GM19452 (cell line): Measurements from ENCODE around the gene CDC25A.

Experiments
- ATAC-seq: cut with Tn5 transposase; IDR thresholded peaks from one replicate; pipeline ENCODE4 v1.9.1; 2021; ENCODE audit not compliant: unreplicated experiment

The CDC25A gene

DNA sequence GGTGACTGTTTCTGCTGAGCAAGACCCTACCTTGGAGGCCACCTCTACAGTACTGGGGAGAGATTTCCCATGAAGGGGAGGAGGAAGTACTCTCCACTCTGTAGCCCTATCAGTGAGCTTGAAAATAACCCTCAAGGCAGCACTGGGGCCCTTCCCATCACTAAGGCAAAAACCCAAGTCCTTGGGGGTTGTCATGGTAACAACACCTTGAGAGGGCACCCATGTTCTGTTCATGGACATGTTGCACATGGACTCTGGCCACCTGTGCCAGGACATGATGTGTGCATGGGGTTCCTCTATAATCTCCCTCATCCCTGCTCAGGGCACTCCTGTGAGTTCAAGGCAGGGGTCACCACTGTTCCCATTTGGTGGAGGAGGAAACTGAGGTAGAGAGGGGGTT is 10.9 kb upstream of the CDC25A start:
- ATAC-seq, result no peak

GRCh38 chr3:48196611-48197010 is 8.4 kb upstream of the CDC25A start:
- ATAC-seq, result no peak

GRCh38 chr3:48194446-48195071 is 6.3 kb upstream of the CDC25A start:
- ATAC-seq, result no peak

- ATAC-seq, result no peak
These were observed 2.7 kb upstream of the CDC25A start for GRCh38 chr3:48190911-48191310.

- ATAC-seq, result no peak
These were observed 1.1 kb upstream of the CDC25A start for GRCh38 chr3:48189321-48189720.

DNA sequence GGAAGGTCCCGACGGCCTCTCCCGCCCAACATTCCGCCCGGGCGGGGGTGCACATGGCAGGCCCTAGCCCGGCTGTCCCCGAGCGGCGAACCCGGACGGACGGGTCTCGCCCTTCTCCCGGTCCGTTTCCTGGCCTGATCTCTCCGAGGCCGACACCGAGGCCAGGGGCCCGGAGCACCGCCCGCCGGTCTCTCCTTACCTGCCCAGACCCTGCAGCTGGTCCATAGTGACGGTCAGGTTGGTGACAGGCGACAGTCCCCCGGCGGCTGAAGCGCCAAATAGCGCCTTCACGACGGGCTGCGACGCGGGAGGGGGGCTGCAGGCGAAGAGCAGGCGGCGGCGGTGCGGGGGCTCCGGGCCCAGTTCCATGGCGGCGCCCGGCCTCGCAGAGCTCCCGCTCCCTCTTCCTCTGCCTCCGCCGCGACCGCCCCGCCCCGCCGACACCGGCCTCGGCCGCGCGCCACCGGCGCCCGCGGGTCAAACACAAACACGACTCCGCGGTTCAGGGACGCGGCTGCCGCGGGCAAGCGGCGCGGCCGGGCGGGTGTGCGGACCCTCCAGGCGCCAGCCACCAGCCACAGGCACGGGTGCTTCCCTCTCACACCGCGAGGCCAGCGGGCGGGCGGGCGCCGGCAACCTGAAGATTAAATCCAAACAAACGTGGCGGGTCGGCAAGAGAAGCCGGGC is 495 bp downstream of the CDC25A start:
- peak; percentile 21 for ATAC-seq

GRCh38 chr3:48187301-48187578 is 977 bp downstream of the CDC25A start:
- no peak for ATAC-seq

DNA sequence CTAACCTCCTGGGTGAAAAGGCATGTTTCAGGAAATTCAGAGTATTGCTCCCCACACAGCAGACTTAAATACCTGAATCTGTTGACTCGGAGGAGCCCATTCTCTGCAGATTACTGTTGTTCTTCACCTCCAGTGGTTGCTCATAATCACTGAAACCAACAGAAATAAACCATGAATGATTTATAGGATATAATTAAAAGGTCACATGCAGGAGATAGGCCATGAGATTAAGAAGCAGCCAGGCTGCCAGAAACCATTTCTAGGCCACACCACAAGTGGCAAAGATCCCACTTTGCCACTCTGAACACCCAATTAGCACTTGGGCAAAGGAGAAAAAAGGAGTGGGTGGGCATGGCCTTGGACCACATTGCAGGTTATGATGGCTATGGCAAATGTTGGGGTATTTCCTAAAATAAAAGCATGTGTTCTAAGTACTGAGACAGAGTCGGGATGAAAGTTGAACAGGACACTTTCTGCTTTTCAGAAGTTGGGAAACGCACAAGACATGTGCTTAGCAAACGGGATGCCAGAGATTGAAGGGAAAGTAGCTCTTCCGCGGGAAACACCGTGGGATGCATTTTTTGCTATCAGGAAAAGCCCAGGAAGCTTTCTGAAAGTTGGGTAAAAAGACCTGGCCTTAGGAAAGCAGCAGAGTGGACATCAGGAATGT is 1.5 kb downstream of the CDC25A start:
- no peak for ATAC-seq

DNA sequence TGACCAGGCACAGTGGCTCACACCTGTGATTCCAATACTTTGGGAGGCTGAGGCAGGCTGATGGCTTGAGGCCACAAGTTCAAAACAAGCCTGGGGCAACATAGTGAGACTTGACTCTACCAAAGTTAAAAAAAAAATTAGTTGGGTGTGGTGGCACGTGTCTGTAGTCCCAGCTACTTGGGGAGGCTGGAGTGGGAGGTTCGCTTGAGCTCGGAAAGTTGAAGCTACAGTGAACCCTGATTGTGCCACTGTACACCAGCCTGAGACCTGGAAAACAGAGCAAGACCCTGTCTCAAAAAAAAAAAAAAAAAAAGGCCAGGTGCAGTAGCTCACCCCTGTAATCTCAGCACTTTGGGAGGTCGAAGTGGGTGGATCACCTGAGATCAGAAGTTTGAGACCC is 3.1 kb downstream of the CDC25A start:
- no peak for ATAC-seq

- ATAC-seq, result no peak
These were observed 3.9 kb downstream of the CDC25A start for GRCh38 chr3:48184299-48184698.

DNA sequence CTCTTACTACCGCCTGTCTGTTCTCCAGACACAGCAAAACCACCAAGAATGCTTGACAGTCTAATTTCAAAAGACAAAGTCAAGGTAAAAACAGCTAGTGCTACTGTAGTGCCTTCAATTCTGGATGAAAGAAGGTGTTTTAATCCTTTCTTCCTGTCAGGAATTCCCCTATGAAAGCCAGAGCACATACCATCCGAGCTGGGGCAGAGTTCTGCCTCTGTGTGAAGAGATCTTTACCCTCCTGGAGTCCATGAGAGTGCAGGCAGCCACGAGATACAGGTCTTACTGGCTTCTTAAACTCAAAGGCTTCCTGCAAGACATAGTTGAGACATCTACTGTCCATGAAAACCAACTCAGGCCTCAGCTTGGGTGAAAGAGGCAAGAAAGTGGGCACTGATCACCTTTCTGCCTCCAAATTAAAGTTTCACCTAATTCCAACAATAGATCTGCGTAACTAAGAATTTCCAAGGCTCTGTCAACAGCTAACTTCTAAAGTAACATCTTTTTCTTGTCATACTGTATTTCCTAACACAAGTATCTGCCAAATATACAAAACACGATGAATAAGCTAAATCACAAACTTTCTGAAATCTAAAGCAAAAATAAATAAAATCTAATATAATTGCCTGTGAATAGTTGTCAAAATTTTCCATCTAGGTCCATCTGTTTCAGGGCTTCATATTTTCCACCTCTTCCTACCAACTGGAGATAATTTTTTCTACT is 7.5 kb downstream of the CDC25A start:
- ATAC-seq, result no peak

DNA sequence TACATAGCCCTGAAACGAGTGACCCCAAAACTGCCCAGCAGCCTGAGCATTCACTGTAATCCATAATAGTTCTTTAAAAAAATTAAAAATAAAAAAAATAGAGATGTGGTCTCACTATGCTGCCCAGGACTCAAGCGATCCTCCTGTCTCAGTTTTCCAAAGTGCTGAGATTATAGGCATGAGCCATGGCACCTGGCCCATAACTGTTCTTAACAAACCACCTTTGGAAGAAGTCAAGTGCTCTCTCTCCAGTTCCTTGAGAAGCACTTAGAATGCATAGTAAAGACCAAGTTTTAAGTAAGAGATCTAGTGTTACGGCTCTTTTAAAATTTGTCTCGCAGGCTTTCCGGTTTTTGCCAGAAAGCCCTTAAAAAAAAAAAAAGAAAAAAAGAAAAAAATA is 8.2 kb downstream of the CDC25A start:
- no peak for ATAC-seq

- no peak for ATAC-seq
These were observed 10.1 kb downstream of the CDC25A start for GRCh38 chr3:48178072-48178471.

DNA sequence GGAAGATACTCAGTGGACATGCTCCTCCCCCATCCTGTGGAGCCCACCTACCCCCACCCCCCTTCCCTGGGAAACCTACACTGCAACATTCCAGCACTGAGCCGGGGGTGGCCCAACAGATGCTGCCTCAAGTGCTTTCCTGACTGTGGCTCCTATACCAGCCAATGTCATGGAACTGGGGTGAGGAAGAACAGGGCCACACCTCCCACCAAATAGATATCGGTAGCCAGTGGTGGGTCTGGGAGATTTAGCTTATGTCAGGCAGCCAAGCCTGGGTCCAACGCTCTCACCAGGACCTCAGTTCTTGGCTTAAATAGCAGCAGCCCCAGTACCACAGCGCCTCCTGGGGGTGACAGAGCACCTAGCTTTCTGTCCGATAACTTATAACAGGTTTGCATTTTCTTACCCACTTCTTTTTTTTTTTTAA is 30.3 kb downstream of the CDC25A start:
- no peak for ATAC-seq

- no peak for ATAC-seq
These were observed 30.9 kb downstream of the CDC25A start for GRCh38 chr3:48157202-48157840.

- no peak for ATAC-seq
These were observed 32.1 kb downstream of the CDC25A start for GRCh38 chr3:48156163-48156562.

DNA sequence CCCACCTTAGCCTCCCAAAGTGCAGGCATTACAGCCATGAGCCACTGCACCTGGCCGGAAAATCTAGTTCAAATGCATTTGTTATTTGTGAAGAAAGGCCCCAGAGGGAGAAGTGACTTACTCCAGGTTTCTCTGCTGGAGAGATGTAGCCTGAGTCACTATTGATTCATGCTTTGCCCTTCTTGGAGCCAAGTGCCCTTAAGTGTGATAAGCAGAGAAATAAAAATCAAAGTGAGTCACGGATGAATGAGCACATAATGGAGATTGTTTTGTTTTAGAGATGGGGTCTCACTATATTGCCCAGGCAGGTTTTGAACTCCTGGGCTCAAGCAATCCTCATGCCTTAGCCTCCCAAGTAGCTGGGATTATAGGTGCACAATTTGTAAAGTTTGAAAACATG is 33.1 kb downstream of the CDC25A start:
- no peak for ATAC-seq

DNA sequence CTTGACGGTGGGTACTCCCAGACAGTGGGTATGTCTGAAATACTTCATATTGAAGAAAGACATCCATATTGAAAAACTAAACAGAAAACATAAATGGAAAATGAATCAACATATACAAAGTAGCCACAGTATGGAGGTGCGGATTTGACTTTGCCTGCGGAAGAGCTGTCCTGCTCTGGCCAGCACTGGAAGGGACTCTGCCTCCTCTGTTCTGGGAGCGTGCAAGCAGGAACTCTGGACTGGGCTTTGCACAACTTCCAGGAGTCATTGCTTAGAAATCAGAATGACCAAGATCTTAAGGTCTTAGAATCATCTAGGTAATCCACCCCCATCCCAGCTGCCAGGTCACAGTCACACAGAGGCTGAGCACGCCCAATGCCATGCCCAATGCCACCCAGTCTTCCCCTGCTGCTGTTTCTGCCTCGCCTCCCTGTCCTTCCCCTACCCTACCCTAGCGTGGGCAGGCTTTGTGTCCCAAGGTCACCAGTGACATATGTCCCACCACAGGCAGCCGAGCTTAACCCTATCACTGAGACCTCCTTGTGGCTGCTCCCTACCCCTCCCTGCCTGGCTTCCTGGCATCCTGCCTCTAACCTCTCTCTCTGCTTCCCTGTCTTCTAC is 36.3 kb downstream of the CDC25A start:
- no peak for ATAC-seq

GRCh38 chr3:48151058-48151806 is 37.0 kb downstream of the CDC25A start:
- ATAC-seq, result peak; percentile 55

- no peak for ATAC-seq
These were observed 44.2 kb downstream of the CDC25A start for GRCh38 chr3:48143992-48144391.
